DOHH2 (cell line): ENCODE results near the gene GSTM5.
"Not testable (repeated sequence)": the region's sequence is repeated elsewhere in the genome, so short reads cannot be mapped to it uniquely, and the experiment has no call there.

ENCODE experiments used
- H3F3A ChIP-seq: fragments of 200-600 bp; sonication (generic), shearing (Covaris generic); 2 replicates; pipeline ENCODE4 v1.6.0; 2016; ENCODE audit warnings: antibody characterized with exemption, mild to moderate bottlenecking; ENCODE audit not compliant: control insufficient read depth, insufficient read depth
- H3K27ac ChIP-seq: fragments of 200-600 bp; sonication (generic); 2 replicates; pipeline ENCODE4 v1.5.1; 2014; ENCODE audit warnings: low read depth, mild to moderate bottlenecking, low read length, moderate library complexity
- H3K27me3 ChIP-seq: fragments of 200-600 bp; sonication (generic); 2 replicates; pipeline ENCODE4 v1.6.1; 2014; ENCODE audit warnings: mild to moderate bottlenecking, low read length, mixed read lengths; ENCODE audit not compliant: control insufficient read depth
- H3K36me3 ChIP-seq: fragments of 200-600 bp; sonication (generic); 2 replicates; pipeline ENCODE4 v1.6.1; 2014; ENCODE audit warnings: mild to moderate bottlenecking, low read length, moderate library complexity, mixed read lengths; ENCODE audit not compliant: control insufficient read depth
- H3K4me1 ChIP-seq: fragments of 200-600 bp; sonication (generic); 2 replicates; pipeline ENCODE4 v1.6.1; 2014; ENCODE audit warnings: mild to moderate bottlenecking, low read length, mixed read lengths; ENCODE audit not compliant: control insufficient read depth
- H3K4me2 ChIP-seq: fragments of 200-600 bp; sonication (generic); 2 replicates; pipeline ENCODE4 v1.6.0; 2014; ENCODE audit warnings: mild to moderate bottlenecking, low read length, moderate library complexity
- H3K4me3 ChIP-seq: fragments of 200-600 bp; sonication (generic); 2 replicates; pipeline ENCODE4 v1.5.1; 2014; ENCODE audit warnings: mild to moderate bottlenecking, low read length, mixed read lengths
- H3K79me2 ChIP-seq: fragments of 200-600 bp; sonication (generic); 2 replicates; pipeline ENCODE4 v1.6.1; 2014; ENCODE audit warnings: mild to moderate bottlenecking, low read length, mixed read lengths; ENCODE audit not compliant: control insufficient read depth
- H3K9me2 ChIP-seq: fragments of 200-600 bp; sonication (generic); replicated peaks from 2 replicates; pipeline ENCODE4 v1.6.1; 2014; ENCODE audit warnings: mild to moderate bottlenecking, low read length, mixed read lengths; ENCODE audit not compliant: control insufficient read depth
- H3K9me3 ChIP-seq: fragments of 200-600 bp; sonication (generic); 2 replicates; pipeline ENCODE4 v1.6.1; 2014; ENCODE audit warnings: antibody characterized with exemption, low read length, mixed read lengths; ENCODE audit not compliant: control insufficient read depth, insufficient read depth
- H4K20me1 ChIP-seq: fragments of 200-600 bp; sonication (generic); 2 replicates; pipeline ENCODE4 v1.6.0; 2014; ENCODE audit warnings: low read depth, mild to moderate bottlenecking, antibody characterized with exemption, low read length, moderate library complexity; ENCODE audit not compliant: control insufficient read depth, insufficient read depth
- CTCF ChIP-seq: fragments of 200-600 bp; sonication (generic); IDR thresholded peaks from one replicate; pipeline ENCODE4 v1.5.1; 2014; ENCODE audit warnings: antibody characterized with exemption, mild to moderate bottlenecking, low read depth, low read length; ENCODE audit not compliant: poor library complexity, severe bottlenecking
- EZH2phosphoT487 ChIP-seq: fragments of 200-600 bp; sonication (generic); IDR thresholded peaks from 2 replicates; pipeline ENCODE4 v1.6.1; 2017; ENCODE audit warnings: borderline replicate concordance, mild to moderate bottlenecking, antibody characterized with exemption, low read length, moderate library complexity, mixed read lengths

Gene GSTM5

GRCh38 chr1:109697066-109697465 is 15.0 kb upstream of the GSTM5 start:
- Histone ChIP-seq H3K9me2 (no peaks in the 10 kb centered on the region), H3K27ac (no peak overlapping the region), H3K27me3 (no peaks in the 10 kb centered on the region), H3K9me3 (no peaks in the 10 kb centered on the region), H3K4me2 (no peak overlapping the region), H3K4me3 (no peak overlapping the region), H3K36me3 (no peaks in the 10 kb centered on the region), H3K79me2 (no peaks in the 10 kb centered on the region), H4K20me1 (no peaks in the 10 kb centered on the region), H3F3A (no peaks in the 10 kb centered on the region), H3K4me1 (no peaks in the 10 kb centered on the region)
- TF ChIP-seq CTCF: no peak
- no peak for TF ChIP-seq EZH2phosphoT487

GRCh38 chr1:109697861-109698260 is 14.2 kb upstream of the GSTM5 start:
- not testable (repeated sequence) for H3K9me2 ChIP-seq, H3K9me3 ChIP-seq, H3K36me3 ChIP-seq, H3K79me2 ChIP-seq, H4K20me1 ChIP-seq, H3K27ac ChIP-seq, H3F3A ChIP-seq, H3K27me3 ChIP-seq, H3K4me1 ChIP-seq, H3K4me3 ChIP-seq, H3K4me2 ChIP-seq

- H3F3A ChIP-seq, H3K4me2 ChIP-seq, H4K20me1 ChIP-seq, H3K27ac ChIP-seq, H3K36me3 ChIP-seq, H3K9me2 ChIP-seq, H3K9me3 ChIP-seq, H3K27me3 ChIP-seq, H3K79me2 ChIP-seq, H3K4me3 ChIP-seq, H3K4me1 ChIP-seq: not testable (repeated sequence)
Measured at GRCh38 chr1:109702940-109703339, 9.1 kb upstream of the GSTM5 start.

GRCh38 chr1:109704173-109704572 is 7.9 kb upstream of the GSTM5 start:
- peaks cover 7% of the 10 kb centered on the region; the same call in 1 of the 2 replicates for H3K9me3 ChIP-seq
- H3K27me3 ChIP-seq: no peaks in the 10 kb centered on the region
- no peak overlapping the region for H3K27ac ChIP-seq
- no peaks in the 10 kb centered on the region for H3K79me2 ChIP-seq
- H3F3A ChIP-seq: no peaks in the 10 kb centered on the region
- H3K9me2 ChIP-seq: no peaks in the 10 kb centered on the region
- no peaks in the 10 kb centered on the region for H3K4me1 ChIP-seq
- TF ChIP-seq CTCF: no peak
- TF ChIP-seq EZH2phosphoT487: no peak
- no peaks in the 10 kb centered on the region for H3K36me3 ChIP-seq
- H3K4me3 ChIP-seq: no peak overlapping the region
- no peaks in the 10 kb centered on the region for H4K20me1 ChIP-seq
- H3K4me2 ChIP-seq: no peak overlapping the region
